HG03439 (cell line): ENCODE results near the gene PCLAF.
"Not testable (repeated sequence)": the region's sequence is repeated elsewhere in the genome, so short reads cannot be mapped to it uniquely, and the experiment has no call there.

ENCODE experiments used
- ATAC-seq: cut with Tn5 transposase; IDR thresholded peaks from one replicate; pipeline ENCODE4 v1.9.1; 2021; ENCODE audit warnings: mild to moderate bottlenecking, moderate library complexity; ENCODE audit not compliant: unreplicated experiment

The PCLAF gene

GRCh38 chr15:64381000-64381751 is at the start of gene PCLAF:
TSS of gene PCLAF (minus strand) at chr15:64381441. CDS start at chr15:64381371, 70 bp downstream.
- peak; percentile 95 for ATAC-seq

GRCh38 chr15:64430000-64430735 is 48.9 kb upstream of the PCLAF start:
- ATAC-seq = no peak

GRCh38 chr15:64429448-64429847 is 48.2 kb upstream of the PCLAF start:
- no peak for ATAC-seq

- no peak for ATAC-seq
Measured at GRCh38 chr15:64426845-64427465, 45.7 kb upstream of the PCLAF start.

GRCh38 chr15:64425221-64425620 is 44.0 kb upstream of the PCLAF start:
- no peak for ATAC-seq

GRCh38 chr15:64423970-64424369 is 42.7 kb upstream of the PCLAF start:
- no peak for ATAC-seq

GRCh38 chr15:64422697-64423096 is 41.5 kb upstream of the PCLAF start:
- no peak for ATAC-seq

- no peak for ATAC-seq
Measured at GRCh38 chr15:64412216-64412615, 31.0 kb upstream of the PCLAF start.

- no peak for ATAC-seq
Measured at GRCh38 chr15:64400583-64400982, 19.3 kb upstream of the PCLAF start.

GRCh38 chr15:64398575-64398974 is 17.3 kb upstream of the PCLAF start:
- no peak for ATAC-seq

- no peak for ATAC-seq
Measured at GRCh38 chr15:64396789-64397188, 15.5 kb upstream of the PCLAF start.

GRCh38 chr15:64392471-64392870 is 11.2 kb upstream of the PCLAF start:
- not testable (repeated sequence) for ATAC-seq

GRCh38 chr15:64389036-64389435 is 7.8 kb upstream of the PCLAF start:
- no peak for ATAC-seq

GRCh38 chr15:64387562-64388168 is 6.4 kb upstream of the PCLAF start, which contains the start of gene TRIP4:
TSS of gene TRIP4 (plus strand) at chr15:64387836. CDS start at chr15:64387864, 28 bp downstream.
- peak; percentile 97 for ATAC-seq

- no peak for ATAC-seq
Measured at GRCh38 chr15:64386291-64386690, 5.0 kb upstream of the PCLAF start.

GRCh38 chr15:64383760-64384159 is 2.5 kb upstream of the PCLAF start:
- ATAC-seq = no peak

GRCh38 chr15:64380130-64380870 is 941 bp downstream of the PCLAF start:
- ATAC-seq = not testable (repeated sequence)

- no peak for ATAC-seq
Measured at GRCh38 chr15:64379216-64379960, 1.9 kb downstream of the PCLAF start.

GRCh38 chr15:64373360-64373759 is 7.9 kb downstream of the PCLAF start:
- ATAC-seq = no peak

- ATAC-seq = not testable (repeated sequence)
Measured at GRCh38 chr15:64371383-64371782, 9.9 kb downstream of the PCLAF start.
